Keratinocyte (primary cell): Measurements from ENCODE around the gene CCR6. TPM values are rescaled to one million over a fixed set of nuclear protein-coding genes. Genes with fewer than 3 reads are reported as not detected.

ENCODE experiments used
- DNase-seq: peaks from one replicate; pipeline ENCODE4 v3.0.0-alpha.2; 2011; ENCODE audit warnings: low read depth, missing footprints, low spot score
- FAIRE-seq: peaks from 2 replicates; lab custom pipeline; 2011; peaks lifted over from hg19 to GRCh38; lab: Jason Lieb, UNC
- H2AFZ ChIP-seq: 2 replicates; pipeline ENCODE4 v1.6.0; 2012; ENCODE audit warnings: low read length, control low read depth, inconsistent platforms; ENCODE audit not compliant: control insufficient read depth
- H3K27ac ChIP-seq: 2 replicates; pipeline ENCODE4 v1.5.1; 2011; ENCODE audit warnings: low read length; ENCODE audit not compliant: control insufficient read depth, insufficient read depth
- H3K27me3 ChIP-seq: 3 replicates; pipeline ENCODE4 v1.6.0; 2011; ENCODE audit warnings: low read length; ENCODE audit not compliant: control insufficient read depth, insufficient read depth; ENCODE audit errors: extremely low read depth
- H3K36me3 ChIP-seq, 2 experiments: 2 replicates in 1 of 2; 3 replicates in 1 of 2; pipeline ENCODE4 v1.5.1; 2011; ENCODE audit warnings: low read length in 2 of 2, mild to moderate bottlenecking in 1 of 2; ENCODE audit not compliant: control insufficient read depth in 2 of 2, insufficient read depth in 2 of 2; ENCODE audit errors: extremely low read depth in 1 of 2
- H3K4me1 ChIP-seq: 3 replicates; pipeline ENCODE4 v1.5.1; 2011; ENCODE audit warnings: low read length; ENCODE audit not compliant: control insufficient read depth, insufficient read depth; ENCODE audit errors: extremely low read depth
- H3K4me2 ChIP-seq: 3 replicates; pipeline ENCODE4 v1.6.0; 2011; ENCODE audit warnings: low read depth, low read length; ENCODE audit not compliant: control insufficient read depth, insufficient read depth; ENCODE audit errors: extremely low read depth
- H3K4me3 ChIP-seq, 3 experiments: fragments of 200-600 bp in 1 of 3; sonication (generic) in 1 of 3; 2 replicates in 2 of 3; 3 replicates in 1 of 3; pipeline ENCODE4 v1.5.1; 2011 to 2016; ENCODE audit warnings: low read length in 3 of 3, mild to moderate bottlenecking in 3 of 3, control low read depth in 2 of 3, inconsistent platforms in 1 of 3, low read depth in 1 of 3, mixed read lengths in 1 of 3, mixed run types in 1 of 3, moderate library complexity in 1 of 3; ENCODE audit not compliant: control insufficient read depth in 2 of 3, insufficient read depth in 2 of 3; ENCODE audit errors: extremely low read depth in 1 of 3
- H3K79me2 ChIP-seq: 2 replicates; pipeline ENCODE4 v1.6.0; 2012; ENCODE audit warnings: low read length; ENCODE audit not compliant: control insufficient read depth, insufficient read depth
- H3K9ac ChIP-seq: 3 replicates; pipeline ENCODE4 v1.6.0; 2011; ENCODE audit warnings: low read length; ENCODE audit not compliant: control insufficient read depth, insufficient read depth; ENCODE audit errors: extremely low read depth
- H3K9me1 ChIP-seq: 3 replicates; pipeline ENCODE4 v1.6.0; 2011; ENCODE audit warnings: low read length; ENCODE audit not compliant: control insufficient read depth, insufficient read depth; ENCODE audit errors: extremely low read depth
- H3K9me3 ChIP-seq: 2 replicates; pipeline ENCODE4 v1.5.1; 2012; ENCODE audit warnings: low read depth, low read length; ENCODE audit not compliant: control insufficient read depth
- H4K20me1 ChIP-seq: 3 replicates; pipeline ENCODE4 v1.6.0; 2011; ENCODE audit warnings: low read length; ENCODE audit not compliant: control insufficient read depth, insufficient read depth; ENCODE audit errors: extremely low read depth
- CTCF ChIP-seq, 3 experiments: IDR thresholded peaks in 1 of 3; conservative IDR thresholded peaks in 1 of 3; optimal IDR thresholded peaks in 1 of 3; 2 replicates in 2 of 3; 3 replicates in 1 of 3; pipeline versions ENCODE3 to v1.5.1; 2011; ENCODE audit warnings: low read length in 3 of 3, mild to moderate bottlenecking in 3 of 3, moderate library complexity in 2 of 3, control low read depth in 1 of 3, inconsistent platforms in 1 of 3; ENCODE audit not compliant: insufficient read depth in 2 of 3; ENCODE audit errors: extremely low read depth in 1 of 3
- EZH2 ChIP-seq: IDR thresholded peaks from one replicate; pipeline ENCODE4 v1.6.1; 2012; ENCODE audit warnings: inconsistent platforms, mild to moderate bottlenecking, low read length, moderate library complexity
- dilution Hi-C: fragments of 300-500 bp; cut with MboI; formaldehyde crosslinking; loops from one replicate; pipeline ENCODE4 v1.7.0; 2020; ENCODE audit warnings: low sequenced_read_pairs; ENCODE audit not compliant: extremely low pct_ligation_motif_present
- polyA plus RNA-seq, 5 experiments: library from polyadenylated mRNA; depleted of rRNA in 3 of 5; stranded (reverse) in 3 of 5; stranded (forward) in 1 of 5; unstranded in 1 of 5; fragments of >200 nt; gene quantifications; 1 replicate in 1 of 5; 2 replicates in 3 of 5; 3 replicates in 1 of 5; pipeline versions ENCODE4 v1.2.1 to v1.2.3, GENCODE V29; 2011 to 2012; ENCODE audit warnings: missing spikeins in 2 of 5, low read depth in 1 of 5, low replicate concordance in 1 of 5

Gene CCR6
- polyA plus RNA-seq, 1 donor (not counting 4 experiments of a cell fraction or from before 2014, with no cell fraction given): not detected

DNA sequence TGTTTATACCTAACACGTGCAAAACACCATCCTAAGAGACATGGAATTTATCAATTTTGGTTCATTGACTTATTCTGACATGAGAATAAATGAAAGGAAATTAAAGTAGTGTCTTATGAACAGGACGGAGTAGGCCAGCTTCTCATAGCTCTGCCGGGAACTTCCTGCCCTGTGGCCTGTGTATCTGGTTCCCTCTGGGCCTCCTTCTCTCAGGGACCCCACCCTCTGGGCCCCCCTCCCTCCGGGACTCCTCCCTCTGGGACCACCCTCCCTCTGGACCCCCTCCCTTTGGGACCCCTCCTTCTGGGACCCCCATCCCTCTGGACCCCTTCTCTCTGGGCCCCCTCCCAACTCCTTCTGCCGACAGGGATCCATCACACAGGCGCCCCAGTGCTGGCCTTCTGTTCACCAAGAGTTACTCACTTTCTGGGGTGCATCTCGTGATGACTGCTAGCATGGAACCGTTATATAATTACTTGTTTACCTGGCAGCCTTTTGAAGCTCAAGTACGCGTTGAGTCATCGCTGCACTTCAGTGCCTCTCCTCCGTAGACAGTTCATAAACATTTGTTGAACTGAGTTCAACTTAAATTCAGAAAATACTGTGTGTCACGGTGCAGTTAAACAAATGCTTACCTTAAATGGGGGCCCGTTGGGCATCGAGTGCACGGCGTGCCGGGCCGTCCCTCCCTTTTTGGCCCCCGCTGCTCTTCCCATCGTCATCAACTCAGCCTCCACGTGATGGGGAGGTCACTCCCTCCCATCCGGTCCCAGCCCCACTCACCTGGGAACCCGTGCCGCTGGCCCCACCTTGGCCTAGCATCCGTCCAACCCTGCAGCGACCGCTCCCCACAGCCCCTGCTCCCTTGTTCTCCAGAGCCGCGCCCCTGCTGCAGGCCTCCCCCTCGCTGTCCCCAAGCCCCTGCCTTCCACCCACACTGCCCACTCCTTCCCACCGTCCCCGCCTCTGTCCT is 8.1 kb downstream of the CCR6 start:
- dilution Hi-C loops: no loop called here
- H3K79me2 ChIP-seq: no peaks in the 10 kb centered on the region

GRCh38 chr6:167134448-167135328 is 11.8 kb downstream of the CCR6 start:
- FAIRE-seq (no peak), DNase-seq (no peak)
- H3K9ac ChIP-seq: no peak overlapping the region
- no peaks in the 10 kb centered on the region for H3K9me3 ChIP-seq
- H3K9me1 ChIP-seq: no peaks in the 10 kb centered on the region
- no peaks in the 10 kb centered on the region for H3K4me1 ChIP-seq
- dilution Hi-C loops: no loop called here
- H3K27ac ChIP-seq: no peak overlapping the region
- H2AFZ ChIP-seq: no peak overlapping the region
- H3K27me3 ChIP-seq: no peaks in the 10 kb centered on the region
- H4K20me1 ChIP-seq: no peaks in the 10 kb centered on the region
- no peak overlapping the region for H3K4me3 ChIP-seq
- TF ChIP-seq EZH2 (no peak), CTCF (optimal IDR thresholded peaks at IDR 0.05 in 1 of 3, IDR thresholded peaks at IDR 0.05 in 1 of 3, conservative IDR thresholded peaks at IDR 0.05 in 1 of 3; ENCODE audit: extremely low read depth in 1 of 3, insufficient read depth in 2 of 3, low read length in 3 of 3) (no peak)
- H3K4me2 ChIP-seq: no peak overlapping the region
- H3K79me2 ChIP-seq: no peaks in the 10 kb centered on the region
- H3K36me3 ChIP-seq: no peaks in the 10 kb centered on the region

More for the DNA sequence above, 8.1 kb downstream of the CCR6 start:
- H3K4me2 ChIP-seq: no peak overlapping the region
- H3K36me3 ChIP-seq: no peaks in the 10 kb centered on the region
- H3K9ac ChIP-seq: no peak overlapping the region
- no peaks in the 10 kb centered on the region for H3K4me1 ChIP-seq
- H3K27ac ChIP-seq: no peak overlapping the region
- H2AFZ ChIP-seq: no peak overlapping the region
- no peak for TF ChIP-seq EZH2
- no peak for TF ChIP-seq CTCF (optimal IDR thresholded peaks at IDR 0.05 in 1 of 3, IDR thresholded peaks at IDR 0.05 in 1 of 3, conservative IDR thresholded peaks at IDR 0.05 in 1 of 3; ENCODE audit: extremely low read depth in 1 of 3, insufficient read depth in 2 of 3, low read length in 3 of 3)
- DNase-seq (no peak), FAIRE-seq (no peak)
- no peaks in the 10 kb centered on the region for H3K9me1 ChIP-seq
- H3K9me3 ChIP-seq: no peaks in the 10 kb centered on the region
- H3K4me3 ChIP-seq: no peak overlapping the region
- H3K27me3 ChIP-seq: no peaks in the 10 kb centered on the region
- no peaks in the 10 kb centered on the region for H4K20me1 ChIP-seq
